HepG2 (cell line): ENCODE measurements around the gene MAMLD1. TPM values are rescaled to one million over a fixed set of nuclear protein-coding genes. Genes with fewer than 3 reads are reported as not detected.

Source experiments
- ATAC-seq: fragments of 200-7000 bp; cut with Tn5 transposase; 3 replicates; pipeline ENCODE4 v1.9.1; 2020; ENCODE audit warnings: mild to moderate bottlenecking, moderate library complexity
- BruUV-seq: library from RNA; stranded (reverse); fragments of 400-500 nt; replicated peaks from 2 replicates; lab custom pipeline; 2021; lab: Mats Ljungman, UMichigan
- CTCF ChIA-PET: fragments of 300-600 bp; formaldehyde crosslinking; extraction: SDS; loops from one replicate; lab custom pipeline; 2021; ENCODE audit warnings: low total read pairs, inconsistent platforms, low intra/inter-chr PET ratio; lab: Yijun Ruan, JAX
- POLR2A ChIA-PET: fragments of 350-600 bp; sonication (Branson Sonifier 250); formaldehyde crosslinking; loops from one replicate; lab custom pipeline; 2020; ENCODE audit warnings: antibody characterized with exemption, inconsistent platforms; lab: Yijun Ruan, JAX
- DNase-seq: peaks from one replicate; pipeline ENCODE4 v3.0.0-alpha.2; 2015; ENCODE audit warnings: low spot score
- FAIRE-seq: peaks from 3 replicates; lab custom pipeline; 2011; peaks lifted over from hg19 to GRCh38; lab: Jason Lieb, UNC
- H2AFZ ChIP-seq: one replicate; pipeline ENCODE4 v1.6.1; 2011; ENCODE audit warnings: low read length, inconsistent platforms
- H3K27ac ChIP-seq: fragments of 300-600 bp; 3 replicates; pipeline ENCODE4 v1.8.0; 2011; ENCODE audit warnings: mixed run types, mild to moderate bottlenecking, mixed read lengths, low read length, inconsistent platforms; ENCODE audit not compliant: insufficient read depth; ENCODE audit errors: extremely low read length
- H3K27me3 ChIP-seq, 2 experiments: fragments of 200-600 bp in 1 of 2; 2 replicates in 1 of 2; 3 replicates in 1 of 2; pipeline versions ENCODE4 v1.6.0 to v1.8.0; 2011; ENCODE audit warnings: low read length in 2 of 2, mild to moderate bottlenecking in 2 of 2, moderate library complexity in 2 of 2, inconsistent platforms in 1 of 2; ENCODE audit not compliant: insufficient read depth in 2 of 2, control insufficient read depth in 1 of 2
- H3K36me3 ChIP-seq, 2 experiments: fragments of 200-600 bp in 1 of 2; replicated peaks in 1 of 2; 2 replicates in 1 of 2; 3 replicates in 1 of 2; pipeline versions ENCODE4 v1.5.1 to v1.8.0; 2011; ENCODE audit warnings: low read length in 2 of 2, inconsistent platforms in 1 of 2; ENCODE audit not compliant: insufficient read depth in 2 of 2, control insufficient read depth in 1 of 2
- H3K4me1 ChIP-seq: 2 replicates; pipeline ENCODE4 v1.5.1; 2012; ENCODE audit warnings: low read length, inconsistent platforms; ENCODE audit not compliant: insufficient read depth
- H3K4me2 ChIP-seq: 2 replicates; pipeline ENCODE4 v1.6.0; 2011; ENCODE audit warnings: low read depth, low read length, inconsistent platforms
- H3K4me3 ChIP-seq, 3 experiments: fragments of 200-600 bp in 1 of 3; sonication (generic), shearing (Covaris generic) in 1 of 3; replicated peaks in 1 of 3; 2 replicates each; pipeline ENCODE4 v1.5.1; 2011 to 2016; ENCODE audit warnings: low read length in 3 of 3, inconsistent platforms in 2 of 3, low read depth in 2 of 3, mild to moderate bottlenecking in 2 of 3, control low read depth in 1 of 3, mixed read lengths in 1 of 3; ENCODE audit not compliant: insufficient read depth in 1 of 3
- H3K79me2 ChIP-seq: one replicate; pipeline ENCODE4 v1.6.1; 2011; ENCODE audit warnings: low read length, inconsistent platforms; ENCODE audit not compliant: insufficient read depth
- H3K9ac ChIP-seq: 2 replicates; pipeline ENCODE4 v1.6.0; 2011; ENCODE audit warnings: mild to moderate bottlenecking, low read depth, low read length, inconsistent platforms; ENCODE audit not compliant: insufficient read depth
- H3K9me3 ChIP-seq: 2 replicates; pipeline ENCODE4 v1.5.1; 2012; ENCODE audit warnings: mild to moderate bottlenecking, low read length
- H4K20me1 ChIP-seq: 2 replicates; pipeline ENCODE4 v1.6.0; 2011; ENCODE audit warnings: inconsistent platforms, mild to moderate bottlenecking, low read length, moderate library complexity; ENCODE audit not compliant: insufficient read depth
- KLF12 ChIP-seq: sonication (generic); formaldehyde crosslinking; IDR thresholded peaks from 2 replicates; pipeline ENCODE4 v1.4.0; 2020; ENCODE audit warnings: missing genetic modification reagents, borderline replicate concordance
- MAFK ChIP-seq, 2 experiments: IDR thresholded peaks in 1 of 2; conservative IDR thresholded peaks in 1 of 2; 2 replicates each; pipeline ENCODE4 v1.6.1; 2011; ENCODE audit warnings: improper control_type of control experiment in 2 of 2, low read length in 2 of 2
- MXI1 ChIP-seq: IDR thresholded peaks from 3 replicates; pipeline ENCODE4 v1.6.1; 2012; ENCODE audit warnings: low read depth, low read length, inconsistent platforms, borderline replicate concordance
- NFE2 ChIP-seq: sonication (generic); formaldehyde crosslinking; IDR thresholded peaks from 2 replicates; pipeline ENCODE4 v1.4.0; 2020; ENCODE audit warnings: missing genetic modification reagents
- POLR2AphosphoS2 ChIP-seq: IDR thresholded peaks from 2 replicates; pipeline ENCODE4 v1.6.1; 2011; ENCODE audit warnings: low read depth, low read length, improper control_type of control experiment
- SOX5 ChIP-seq: IDR thresholded peaks from 2 replicates; pipeline ENCODE4 v1.6.1; 2016; ENCODE audit warnings: borderline replicate concordance
- ZFP36L2 ChIP-seq: sonication (generic); formaldehyde crosslinking; IDR thresholded peaks from 2 replicates; pipeline ENCODE4 v1.4.0; 2020; ENCODE audit warnings: missing genetic modification reagents
- ZNF605 ChIP-seq: sonication (generic); formaldehyde crosslinking; IDR thresholded peaks from 2 replicates; pipeline ENCODE4 v1.8.0; 2022; ENCODE audit warnings: mild to moderate bottlenecking, missing genetic modification reagents
- ZNF674 ChIP-seq: sonication (generic); formaldehyde crosslinking; IDR thresholded peaks from 2 replicates; pipeline ENCODE4 v1.5.0; 2020; ENCODE audit warnings: low read depth, mild to moderate bottlenecking, missing genetic modification reagents
- WGBS: methylation state at CpG from one replicate; pipeline ENCODE4 v1.1.6; 2017; ENCODE audit warnings: low lambda C conversion rate; 5-methylcytosine and 5-hydroxymethylcytosine counted together
- in situ Hi-C: cut with HindIII; loops from 2 replicates; pipeline ENCODE4 v1.10.0; 2017; ENCODE audit warnings: low pct_unique_long_range_greater_than_20kb; ENCODE audit not compliant: extremely low pct_ligation_motif_present
- intact Hi-C: fragments of 100-400 bp; cut with micrococcal nuclease; formaldehyde crosslinking; loops from one replicate; pipeline ENCODE4 v1.10.0; 2022; ENCODE audit not compliant: unreplicated experiment
- polyA plus RNA-seq, 8 experiments: library from polyadenylated mRNA; depleted of rRNA in 3 of 8; stranded (reverse) in 7 of 8; unstranded in 1 of 8; fragments of >200 nt; fragmentation: Illumina TruSeq in 4 of 8; extraction: Trizol in 4 of 8; gene quantifications; 2 replicates each; pipeline versions ENCODE4 v1.2.1 to v1.2.3, GENCODE V29; 2011 to 2016; ENCODE audit warnings: low read depth in 4 of 8, missing spikeins in 1 of 8, mixed read lengths in 1 of 8; ENCODE audit not compliant: insufficient read depth in 1 of 8
- total RNA-seq, 5 experiments: library from RNA; depleted of rRNA; stranded (reverse); fragments of >200 nt; fragmentation: Illumina TruSeq; extraction: Trizol; gene quantifications; 2 replicates each; pipeline ENCODE4 v1.2.3, GENCODE V29; 2016; ENCODE audit warnings: low read depth in 1 of 5
- TF ChIP-seq, protein P1 (sequence below): sonication (generic); formaldehyde crosslinking; IDR thresholded peaks from 2 replicates; pipeline ENCODE4 v1.8.0; 2022; ENCODE audit warnings: mild to moderate bottlenecking, missing genetic modification reagents; ENCODE audit not compliant: insufficient replicate concordance
- TF ChIP-seq, protein P2 (sequence below): sonication (generic); formaldehyde crosslinking; IDR thresholded peaks from 2 replicates; pipeline ENCODE4 v1.4.0; 2020; ENCODE audit warnings: missing genetic modification reagents

Gene MAMLD1
- total and polyA plus RNA-seq, 2 of the 13 experiments (the other 11 are each of a cell fraction or from before 2014, with no cell fraction given): not detected

DNA sequence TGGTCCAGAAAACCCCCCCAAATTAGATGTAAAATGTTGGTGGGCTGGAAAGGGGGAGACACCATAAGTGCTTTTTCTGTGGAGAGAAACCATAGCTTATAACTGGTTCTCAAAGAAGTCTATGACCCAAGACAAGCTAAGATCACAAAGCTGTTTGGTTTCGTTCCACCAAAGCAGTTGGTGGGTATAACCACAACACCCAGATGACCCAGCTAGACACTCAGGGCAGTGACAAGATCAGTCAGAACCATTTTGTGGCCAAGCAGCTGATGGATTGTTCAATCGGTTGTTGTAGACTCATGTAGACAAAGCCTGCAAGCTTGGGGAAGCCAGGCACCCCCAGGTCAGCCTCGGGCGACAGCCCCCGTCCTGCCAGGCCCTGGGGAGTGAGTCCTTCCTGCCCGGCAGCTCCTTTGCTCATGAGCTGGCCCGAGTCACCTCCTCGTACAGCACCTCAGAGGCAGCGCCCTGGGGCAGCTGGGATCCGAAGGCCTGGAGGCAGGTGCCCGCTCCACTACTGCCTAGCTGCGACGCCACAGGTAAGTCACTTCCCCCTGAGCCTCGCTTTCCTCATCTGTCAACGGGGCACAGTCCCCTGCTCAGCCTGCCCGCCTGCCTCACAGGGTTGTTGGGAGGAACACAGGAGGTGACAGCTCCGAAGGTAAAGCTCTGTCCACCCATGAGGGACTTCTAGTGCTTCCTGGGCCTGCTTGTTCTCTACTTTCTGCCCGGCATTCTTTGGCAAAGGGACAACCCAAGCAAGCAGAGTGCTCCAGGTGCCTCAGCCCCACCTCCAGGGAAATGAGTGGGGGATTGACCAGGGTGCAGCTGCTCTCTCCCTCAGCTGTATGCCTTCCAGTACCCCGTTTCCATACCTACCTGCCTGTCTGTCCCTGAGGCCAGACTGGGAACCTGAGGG, 140.1 kb downstream of the MAMLD1 start:
- no peaks in the 10 kb centered on the region for H3K36me3 ChIP-seq
- FAIRE-seq: no peak
- no peaks in the 10 kb centered on the region for H3K4me1 ChIP-seq
- no peak overlapping the region for H3K4me3 ChIP-seq
- no peak overlapping the region for H3K27ac ChIP-seq
- ChIA-PET POLR2A (no interaction called here), CTCF (no interaction called here)
- TF ChIP-seq MXI1: no peak
- TF ChIP-seq, protein P1, sequence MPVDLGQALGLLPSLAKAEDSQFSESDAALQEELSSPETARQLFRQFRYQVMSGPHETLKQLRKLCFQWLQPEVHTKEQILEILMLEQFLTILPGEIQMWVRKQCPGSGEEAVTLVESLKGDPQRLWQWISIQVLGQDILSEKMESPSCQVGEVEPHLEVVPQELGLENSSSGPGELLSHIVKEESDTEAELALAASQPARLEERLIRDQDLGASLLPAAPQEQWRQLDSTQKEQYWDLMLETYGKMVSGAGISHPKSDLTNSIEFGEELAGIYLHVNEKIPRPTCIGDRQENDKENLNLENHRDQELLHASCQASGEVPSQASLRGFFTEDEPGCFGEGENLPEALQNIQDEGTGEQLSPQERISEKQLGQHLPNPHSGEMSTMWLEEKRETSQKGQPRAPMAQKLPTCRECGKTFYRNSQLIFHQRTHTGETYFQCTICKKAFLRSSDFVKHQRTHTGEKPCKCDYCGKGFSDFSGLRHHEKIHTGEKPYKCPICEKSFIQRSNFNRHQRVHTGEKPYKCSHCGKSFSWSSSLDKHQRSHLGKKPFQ (CRISPR knock-in tag): no peak
- TF ChIP-seq POLR2AphosphoS2: no peak
- no peak for TF ChIP-seq SOX5
- no peak for TF ChIP-seq ZNF674 (CRISPR knock-in tag)
- TF ChIP-seq ZNF605 (CRISPR knock-in tag): no peak
- TF ChIP-seq NFE2 (CRISPR knock-in tag): no peak
- TF ChIP-seq MAFK (conservative IDR thresholded peaks at IDR 0.05 in 1 of 2, IDR thresholded peaks at IDR 0.05 in 1 of 2; ENCODE audit: low read length in 2 of 2): no peak
- TF ChIP-seq, protein P2, sequence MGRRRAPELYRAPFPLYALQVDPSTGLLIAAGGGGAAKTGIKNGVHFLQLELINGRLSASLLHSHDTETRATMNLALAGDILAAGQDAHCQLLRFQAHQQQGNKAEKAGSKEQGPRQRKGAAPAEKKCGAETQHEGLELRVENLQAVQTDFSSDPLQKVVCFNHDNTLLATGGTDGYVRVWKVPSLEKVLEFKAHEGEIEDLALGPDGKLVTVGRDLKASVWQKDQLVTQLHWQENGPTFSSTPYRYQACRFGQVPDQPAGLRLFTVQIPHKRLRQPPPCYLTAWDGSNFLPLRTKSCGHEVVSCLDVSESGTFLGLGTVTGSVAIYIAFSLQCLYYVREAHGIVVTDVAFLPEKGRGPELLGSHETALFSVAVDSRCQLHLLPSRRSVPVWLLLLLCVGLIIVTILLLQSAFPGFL: no peak
- TF ChIP-seq ZFP36L2: no peak
- no peak for TF ChIP-seq KLF12 (CRISPR knock-in tag)
- H3K79me2 ChIP-seq: no peaks in the 10 kb centered on the region
- in situ Hi-C loops (no loop called here), intact Hi-C loops (no loop called here)
- BruUV-seq: no TSS peak
- H4K20me1 ChIP-seq: no peaks in the 10 kb centered on the region
- H2AFZ ChIP-seq: no peak overlapping the region
- no peaks in the 10 kb centered on the region for H3K9me3 ChIP-seq
- no peak for DNase-seq
- H3K4me2 ChIP-seq: no peak overlapping the region
- WGBS: 0% methylated on average over 1 of the region's 19 CpGs
- H3K9ac ChIP-seq: no peak overlapping the region
- H3K27me3 ChIP-seq: no peaks in the 10 kb centered on the region; a peak in 1 of 5 replicates
- no peak for ATAC-seq
